ENCODE results near the gene ASTN2.

GRCh38 chr9:116765011-116765410 is 649.8 kb downstream of the ASTN2 start:
- TF ChIP-seq TAF1 (IDR thresholded peaks at IDR 0.05; ENCODE audit: borderline replicate concordance, insufficient read depth, low read length) = no peak
- TF ChIP-seq REST (IDR thresholded peaks at IDR 0.05; ENCODE audit: insufficient read depth in 1 of 2, low read depth in 2 of 2, low read length in 2 of 2) = no peak
- no peak for TF ChIP-seq POLR2AphosphoS5 (IDR thresholded peaks at IDR 0.05; ENCODE audit: low read depth, low read length)
- no peak for TF ChIP-seq SIN3A (IDR thresholded peaks at IDR 0.05; ENCODE audit: borderline replicate concordance, insufficient read depth, low read length)

All from PFSK-1 (cell line).